Sigmoid colon (tissue), 4 donors: ENCODE measurements around the gene GOLGA6L9.
"Not testable (repeated sequence)": the region's sequence is repeated elsewhere in the genome, so short reads cannot be mapped to it uniquely, and the experiment has no call there.

Source experiments
- EP300 ChIP-seq, 4 donors: sonication (generic); formaldehyde crosslinking; IDR thresholded peaks; one replicate each; pipeline ENCODE4 v1.6.1; 2017; ENCODE audit warnings: antibody characterized with exemption in 4 of 4
- POLR2AphosphoS5 ChIP-seq, 4 donors: sonication (generic); formaldehyde crosslinking; IDR thresholded peaks; one replicate each; pipeline ENCODE4 v1.6.1; 2017; ENCODE audit warnings: antibody characterized with exemption in 4 of 4
- TF ChIP-seq, protein P1 (sequence below), 4 experiments: fragments of 450-650 bp in 3 of 4; fragments of 200-600 bp in 1 of 4; IDR thresholded peaks; one replicate each; pipeline ENCODE4 v1.5.1; 2016 to 2019; ENCODE audit warnings: antibody characterized with exemption in 4 of 4, mild to moderate bottlenecking in 3 of 4, moderate library complexity in 2 of 4

DNA sequence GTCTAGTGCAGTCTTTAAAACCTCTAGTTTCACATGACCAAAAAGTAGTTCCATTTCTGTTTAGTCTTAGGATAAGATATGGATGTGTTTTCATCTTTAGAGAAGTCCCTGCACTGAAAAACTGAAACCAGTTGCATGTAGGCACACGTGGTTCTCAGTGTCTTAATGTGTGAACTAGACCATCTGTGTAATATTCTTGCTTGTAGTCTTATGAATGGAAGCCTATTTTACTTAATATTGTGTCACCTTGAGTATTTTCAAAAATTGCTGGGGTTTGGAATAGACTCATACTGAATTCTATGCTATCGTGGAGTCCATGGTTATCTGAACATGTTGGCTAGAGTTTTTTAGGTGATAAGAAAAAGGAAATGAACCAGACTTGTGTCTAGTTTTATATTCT, 23.4 kb upstream of the GOLGA6L9 start:
- TF ChIP-seq, protein P1, sequence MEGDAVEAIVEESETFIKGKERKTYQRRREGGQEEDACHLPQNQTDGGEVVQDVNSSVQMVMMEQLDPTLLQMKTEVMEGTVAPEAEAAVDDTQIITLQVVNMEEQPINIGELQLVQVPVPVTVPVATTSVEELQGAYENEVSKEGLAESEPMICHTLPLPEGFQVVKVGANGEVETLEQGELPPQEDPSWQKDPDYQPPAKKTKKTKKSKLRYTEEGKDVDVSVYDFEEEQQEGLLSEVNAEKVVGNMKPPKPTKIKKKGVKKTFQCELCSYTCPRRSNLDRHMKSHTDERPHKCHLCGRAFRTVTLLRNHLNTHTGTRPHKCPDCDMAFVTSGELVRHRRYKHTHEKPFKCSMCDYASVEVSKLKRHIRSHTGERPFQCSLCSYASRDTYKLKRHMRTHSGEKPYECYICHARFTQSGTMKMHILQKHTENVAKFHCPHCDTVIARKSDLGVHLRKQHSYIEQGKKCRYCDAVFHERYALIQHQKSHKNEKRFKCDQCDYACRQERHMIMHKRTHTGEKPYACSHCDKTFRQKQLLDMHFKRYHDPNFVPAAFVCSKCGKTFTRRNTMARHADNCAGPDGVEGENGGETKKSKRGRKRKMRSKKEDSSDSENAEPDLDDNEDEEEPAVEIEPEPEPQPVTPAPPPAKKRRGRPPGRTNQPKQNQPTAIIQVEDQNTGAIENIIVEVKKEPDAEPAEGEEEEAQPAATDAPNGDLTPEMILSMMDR (IDR thresholded peaks at IDR 0.05) = not testable (repeated sequence)
- not testable (repeated sequence) for TF ChIP-seq EP300, POLR2AphosphoS5 (IDR thresholded peaks at IDR 0.05)
